ENCODE results near the gene MS4A4E.

MS4A4E gene

GRCh38 chr11:60274416-60274815 is 31.5 kb upstream of the MS4A4E start:
- Histone ChIP-seq H3K4me2 (ENCODE audit: low read length) (no peak overlapping the region), H3F3A (ENCODE audit: control insufficient read depth, insufficient read depth) (no peaks in the 10 kb centered on the region), H3K4me3 (ENCODE audit: low read length) (no peak overlapping the region), H3K9me3 (ENCODE audit: control insufficient read depth, insufficient read depth, low read length) (no peaks in the 10 kb centered on the region), H3K9me2 (replicated peaks; ENCODE audit: control insufficient read depth, low read length) (no peaks in the 10 kb centered on the region), H3K36me3 (ENCODE audit: control insufficient read depth, low read length) (no peaks in the 10 kb centered on the region), H3K79me2 (ENCODE audit: control insufficient read depth, low read length) (no peaks in the 10 kb centered on the region), H3K4me1 (ENCODE audit: control insufficient read depth, low read length) (no peaks in the 10 kb centered on the region), H4K20me1 (ENCODE audit: control insufficient read depth, insufficient read depth, low read depth, low read length) (no peaks in the 10 kb centered on the region), H3K27ac (ENCODE audit: low read depth, low read length) (no peak overlapping the region), H3K27me3 (ENCODE audit: control insufficient read depth, low read length) (no peaks in the 10 kb centered on the region)
- TF ChIP-seq EZH2phosphoT487 (IDR thresholded peaks at IDR 0.05; ENCODE audit: borderline replicate concordance, low read length), result no peak
- no peak for TF ChIP-seq CTCF (IDR thresholded peaks at IDR 0.05; ENCODE audit: low read depth, low read length, poor library complexity, severe bottlenecking)

- Histone ChIP-seq H4K20me1 (ENCODE audit: control insufficient read depth, insufficient read depth, low read depth, low read length) (no peaks in the 10 kb centered on the region), H3K4me3 (ENCODE audit: low read length) (no peak overlapping the region), H3K27ac (ENCODE audit: low read depth, low read length) (no peak overlapping the region), H3K27me3 (ENCODE audit: control insufficient read depth, low read length) (peaks cover 16% of the 10 kb centered on the region), H3K36me3 (ENCODE audit: control insufficient read depth, low read length) (no peaks in the 10 kb centered on the region), H3K4me1 (ENCODE audit: control insufficient read depth, low read length) (no peaks in the 10 kb centered on the region), H3K4me2 (ENCODE audit: low read length) (no peak overlapping the region), H3F3A (ENCODE audit: control insufficient read depth, insufficient read depth) (no peaks in the 10 kb centered on the region), H3K9me2 (replicated peaks; ENCODE audit: control insufficient read depth, low read length) (no peaks in the 10 kb centered on the region), H3K79me2 (ENCODE audit: control insufficient read depth, low read length) (no peaks in the 10 kb centered on the region), H3K9me3 (ENCODE audit: control insufficient read depth, insufficient read depth, low read length) (no peaks in the 10 kb centered on the region)
- TF ChIP-seq CTCF (IDR thresholded peaks at IDR 0.05; ENCODE audit: low read depth, low read length, poor library complexity, severe bottlenecking) (peak; percentile 67), EZH2phosphoT487 (IDR thresholded peaks at IDR 0.05; ENCODE audit: borderline replicate concordance, low read length) (no peak)
Measured at GRCh38 chr11:60265373-60266214, 22.7 kb upstream of the MS4A4E start.

GRCh38 chr11:60264644-60265043 is 21.7 kb upstream of the MS4A4E start:
- Histone ChIP-seq H3F3A (ENCODE audit: control insufficient read depth, insufficient read depth) (no peaks in the 10 kb centered on the region), H3K36me3 (ENCODE audit: control insufficient read depth, low read length) (no peaks in the 10 kb centered on the region), H3K27ac (ENCODE audit: low read depth, low read length) (no peak overlapping the region), H3K4me3 (ENCODE audit: low read length) (no peak overlapping the region), H3K4me1 (ENCODE audit: control insufficient read depth, low read length) (no peaks in the 10 kb centered on the region), H3K27me3 (ENCODE audit: control insufficient read depth, low read length) (peaks cover 16% of the 10 kb centered on the region), H3K9me3 (ENCODE audit: control insufficient read depth, insufficient read depth, low read length) (no peaks in the 10 kb centered on the region), H3K4me2 (ENCODE audit: low read length) (no peak overlapping the region), H3K9me2 (replicated peaks; ENCODE audit: control insufficient read depth, low read length) (no peaks in the 10 kb centered on the region), H4K20me1 (ENCODE audit: control insufficient read depth, insufficient read depth, low read depth, low read length) (no peaks in the 10 kb centered on the region), H3K79me2 (ENCODE audit: control insufficient read depth, low read length) (no peaks in the 10 kb centered on the region)
- TF ChIP-seq EZH2phosphoT487 (IDR thresholded peaks at IDR 0.05; ENCODE audit: borderline replicate concordance, low read length), result no peak
- TF ChIP-seq CTCF (IDR thresholded peaks at IDR 0.05; ENCODE audit: low read depth, low read length, poor library complexity, severe bottlenecking), result no peak

All from DOHH2 (cell line).